Peyer's patch (tissue), 4 donors: ENCODE data around the gene INTS1. TPM values are rescaled to one million over a fixed set of nuclear protein-coding genes. Genes with fewer than 3 reads are reported as not detected.
A peak's percentile ranks its signal among the peaks of the same experiment; 100 is the strongest.

Source experiments
- DNase-seq, 3 donors: peaks; one replicate each; pipeline ENCODE4 v3.0.0-alpha.2; 2017 to 2019
- H3K27ac ChIP-seq, 4 donors: fragments of 200-600 bp; sonication (generic); one replicate each; pipeline ENCODE4 v1.5.1; 2016 to 2019
- H3K27me3 ChIP-seq, 2 donors: fragments of 200-600 bp; sonication (generic); one replicate each; pipeline ENCODE4 v1.5.1; 2019
- H3K36me3 ChIP-seq, 3 donors: fragments of 200-600 bp; sonication (generic); one replicate each; pipeline ENCODE4 v1.5.1; 2016 to 2019
- H3K4me1 ChIP-seq, 4 donors: fragments of 200-600 bp; sonication (generic); one replicate each; pipeline ENCODE4 v1.5.1; 2016 to 2019
- H3K4me3 ChIP-seq, 4 donors: fragments of 200-600 bp; sonication (generic); 1 replicate in 3 of 4; 2 replicates in 1 of 4; pipeline ENCODE4 v1.5.1; 2016 to 2019; ENCODE audit warnings: mild to moderate bottlenecking in 1 of 4
- H3K9me3 ChIP-seq, 4 donors: fragments of 200-600 bp; sonication (generic); one replicate each; pipeline ENCODE4 v1.5.1; 2016 to 2019; ENCODE audit warnings: mild to moderate bottlenecking in 1 of 4
- POLR2A ChIP-seq, 2 donors: fragments of 450-650 bp; IDR thresholded peaks; one replicate each; pipeline ENCODE4 v1.5.1; 2017; ENCODE audit warnings: antibody characterized with exemption in 2 of 2, mild to moderate bottlenecking in 2 of 2, moderate library complexity in 2 of 2
- total RNA-seq, 4 donors: library from RNA; depleted of rRNA; stranded (reverse); fragments of >200 nt; gene quantifications; one replicate each; pipeline ENCODE4 v1.1.0, GENCODE V29; 2016
- TF ChIP-seq, protein P1 (sequence below), 6 experiments: fragments of 450-650 bp in 4 of 6; fragments of 200-600 bp in 2 of 6; sonication (generic) in 1 of 6; IDR thresholded peaks; one replicate each; pipeline ENCODE4 v1.5.1; 2017 to 2019; ENCODE audit warnings: antibody characterized with exemption in 6 of 6, mild to moderate bottlenecking in 3 of 6, moderate library complexity in 1 of 6

Gene INTS1
- total RNA-seq, 4 donors from 2014 or later, result 84.4 to 192 (median 108) TPM

DNA sequence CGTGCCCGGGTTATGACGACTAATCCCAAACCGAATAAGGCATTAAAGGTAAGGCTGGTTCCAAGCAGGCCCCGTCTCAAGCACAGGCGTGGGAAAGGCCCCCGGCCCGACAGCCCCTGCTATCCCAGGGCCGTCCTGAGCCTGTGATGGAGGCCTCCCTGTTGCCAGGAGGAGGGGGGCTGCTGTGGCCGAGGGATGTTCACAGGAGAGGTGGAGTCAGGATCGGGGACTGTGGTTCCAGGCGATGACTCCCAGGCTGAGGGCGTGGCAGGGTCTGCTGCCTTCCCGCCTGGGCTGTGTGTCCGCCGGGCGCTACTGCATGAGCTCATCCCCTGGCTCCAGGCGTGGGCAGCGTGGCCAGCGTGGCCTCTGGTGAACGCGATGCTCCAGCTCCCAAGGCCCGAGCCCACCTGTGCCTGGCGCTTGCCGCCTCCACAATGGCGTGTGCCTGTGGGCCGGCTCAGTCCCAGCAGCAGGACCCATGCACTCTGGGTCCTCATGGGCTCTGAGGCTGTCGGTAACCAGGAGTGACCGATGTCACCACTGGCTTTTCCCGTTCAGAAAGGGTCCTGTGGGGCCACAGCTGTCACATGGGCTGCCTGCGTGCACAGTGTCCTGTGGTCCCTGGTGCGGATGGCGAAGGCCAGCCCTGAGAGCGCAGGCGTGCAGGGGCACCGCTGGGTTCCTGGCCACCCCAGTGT lies 35.1 kb upstream of the INTS1 start:
- TF ChIP-seq, protein P1, sequence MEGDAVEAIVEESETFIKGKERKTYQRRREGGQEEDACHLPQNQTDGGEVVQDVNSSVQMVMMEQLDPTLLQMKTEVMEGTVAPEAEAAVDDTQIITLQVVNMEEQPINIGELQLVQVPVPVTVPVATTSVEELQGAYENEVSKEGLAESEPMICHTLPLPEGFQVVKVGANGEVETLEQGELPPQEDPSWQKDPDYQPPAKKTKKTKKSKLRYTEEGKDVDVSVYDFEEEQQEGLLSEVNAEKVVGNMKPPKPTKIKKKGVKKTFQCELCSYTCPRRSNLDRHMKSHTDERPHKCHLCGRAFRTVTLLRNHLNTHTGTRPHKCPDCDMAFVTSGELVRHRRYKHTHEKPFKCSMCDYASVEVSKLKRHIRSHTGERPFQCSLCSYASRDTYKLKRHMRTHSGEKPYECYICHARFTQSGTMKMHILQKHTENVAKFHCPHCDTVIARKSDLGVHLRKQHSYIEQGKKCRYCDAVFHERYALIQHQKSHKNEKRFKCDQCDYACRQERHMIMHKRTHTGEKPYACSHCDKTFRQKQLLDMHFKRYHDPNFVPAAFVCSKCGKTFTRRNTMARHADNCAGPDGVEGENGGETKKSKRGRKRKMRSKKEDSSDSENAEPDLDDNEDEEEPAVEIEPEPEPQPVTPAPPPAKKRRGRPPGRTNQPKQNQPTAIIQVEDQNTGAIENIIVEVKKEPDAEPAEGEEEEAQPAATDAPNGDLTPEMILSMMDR (IDR thresholded peaks at IDR 0.05), result no peak
- no peak for TF ChIP-seq POLR2A (IDR thresholded peaks at IDR 0.05)
- no peak for DNase-seq
- Histone ChIP-seq H3K27me3 (no peaks in the 10 kb centered on the region), H3K36me3 (peaks cover 0 to 62% (median 0%) of the 10 kb centered on the region in 3 donors), H3K4me1 (peaks cover 0 to 40% (median 3%) of the 10 kb centered on the region in 4 donors), H3K27ac (peak overlapping the region in 2 of 4 donors; percentile 98), H3K9me3 (no peaks in the 10 kb centered on the region), H3K4me3 (no peak overlapping the region)

DNA sequence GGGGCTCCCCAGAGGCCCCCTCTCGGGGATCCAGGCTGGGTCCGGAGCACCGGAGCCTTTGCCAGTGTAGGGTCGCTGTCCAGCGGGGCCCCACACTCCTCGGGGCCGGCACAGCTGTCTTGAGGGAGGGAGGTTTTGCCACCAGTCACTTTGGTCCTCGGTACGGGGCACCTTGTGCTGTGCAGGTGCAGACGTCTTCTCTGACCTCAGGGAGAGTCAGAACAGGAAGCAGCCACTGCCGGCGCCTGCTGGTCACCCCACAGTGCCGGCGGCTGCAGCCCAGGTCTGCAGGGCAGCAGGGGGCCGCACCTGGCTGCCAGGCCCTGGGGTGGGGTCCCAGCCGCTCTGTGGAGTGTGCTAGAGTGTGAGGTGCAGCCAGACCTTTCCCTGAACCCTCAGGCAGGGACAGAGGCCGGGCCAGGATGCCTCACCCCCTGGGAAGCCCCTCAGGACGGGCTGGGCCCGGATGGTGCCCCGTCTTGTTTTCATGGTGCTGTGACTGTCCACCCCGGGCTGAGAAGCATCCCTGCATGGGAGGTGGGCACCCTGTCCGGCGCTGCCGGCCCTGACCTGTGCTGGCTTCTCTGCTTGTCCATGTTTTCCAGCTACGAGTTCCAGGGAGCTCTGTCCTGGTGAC lies 34.5 kb upstream of the INTS1 start:
- no peaks in the 10 kb centered on the region for H3K9me3 ChIP-seq
- peak overlapping the region in 3 of 4 donors; percentile 16 to 54 (median 27) for H3K4me3 ChIP-seq
- peaks cover 0 to 62% (median 0%) of the 10 kb centered on the region in 3 donors for H3K36me3 ChIP-seq
- DNase-seq, result no peak
- no peaks in the 10 kb centered on the region for H3K27me3 ChIP-seq
- H3K27ac ChIP-seq, result peak overlapping the region; percentile 67 to 98 (median 90)
- H3K4me1 ChIP-seq, result peaks cover 0 to 47% (median 7%) of the 10 kb centered on the region in 4 donors
- no peak for TF ChIP-seq POLR2A (IDR thresholded peaks at IDR 0.05)
- TF ChIP-seq, protein P1 (IDR thresholded peaks at IDR 0.05), result no peak

DNA sequence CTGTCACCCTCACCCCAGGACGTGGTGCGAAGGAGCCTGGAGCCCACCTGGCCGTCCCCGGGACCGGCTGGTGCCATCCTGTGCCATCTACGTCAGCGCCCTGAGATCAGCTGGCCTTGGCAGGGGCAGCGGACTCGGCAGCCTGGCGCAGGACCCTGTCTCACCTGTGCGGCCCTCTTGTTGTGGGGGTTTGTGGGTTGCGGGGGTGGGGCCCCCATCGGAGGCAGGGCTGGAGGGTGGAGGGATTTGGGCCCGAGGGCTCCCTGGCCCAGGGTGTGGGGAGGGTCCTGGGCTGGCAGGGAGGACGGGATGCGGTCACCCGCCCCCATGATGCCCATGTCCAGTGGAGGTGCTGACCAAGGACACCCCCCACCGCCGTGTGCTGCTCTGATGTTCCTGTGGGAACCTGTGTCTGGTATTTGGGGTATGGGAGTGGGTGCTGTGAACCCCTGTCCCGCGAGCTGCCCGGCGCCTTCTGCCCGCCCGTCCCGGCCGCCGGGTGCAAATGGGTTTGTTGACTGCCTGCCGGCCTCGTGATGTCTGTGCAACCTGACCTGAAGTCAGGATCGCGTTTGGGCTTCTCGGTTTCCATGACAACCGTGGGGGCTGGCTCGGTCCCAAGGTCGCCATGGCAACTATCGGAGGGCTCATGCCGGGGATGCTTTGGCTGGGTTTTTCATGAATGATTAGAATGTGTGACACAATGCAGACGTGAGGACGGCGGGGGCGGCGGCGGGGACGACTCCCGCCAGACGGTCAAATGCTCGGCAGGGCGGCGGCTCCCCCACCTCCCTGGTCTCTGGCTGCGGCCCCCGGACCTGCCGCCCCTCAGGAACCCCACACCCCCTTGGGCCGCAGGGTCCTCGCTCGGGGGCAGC lies 33.6 kb upstream of the INTS1 start:
- no peaks in the 10 kb centered on the region for H3K9me3 ChIP-seq
- H3K36me3 ChIP-seq, result peaks cover 0 to 54% (median 0%) of the 10 kb centered on the region in 3 donors
- H3K27me3 ChIP-seq, result no peaks in the 10 kb centered on the region
- peaks cover 0 to 55% (median 15%) of the 10 kb centered on the region in 4 donors for H3K4me1 ChIP-seq
- peak; percentile 49 to 83 (median 74) for DNase-seq
- H3K27ac ChIP-seq, result peak overlapping the region; percentile 72 to 98 (median 90)
- peak overlapping the region; percentile 16 to 57 (median 40) for H3K4me3 ChIP-seq
- no peak for TF ChIP-seq POLR2A (IDR thresholded peaks at IDR 0.05)
- TF ChIP-seq, protein P1 (IDR thresholded peaks at IDR 0.05), result no peak

- H3K27me3 ChIP-seq, result no peaks in the 10 kb centered on the region
- H3K36me3 ChIP-seq, result peaks cover 0 to 45% (median 0%) of the 10 kb centered on the region in 3 donors
- peak overlapping the region; percentile 72 to 98 (median 90) for H3K27ac ChIP-seq
- peak overlapping the region; percentile 16 to 57 (median 40) for H3K4me3 ChIP-seq
- TF ChIP-seq, protein P1 (IDR thresholded peaks at IDR 0.05), result no peak
- TF ChIP-seq POLR2A (IDR thresholded peaks at IDR 0.05), result no peak
- H3K4me1 ChIP-seq, result peaks cover 0 to 57% (median 17%) of the 10 kb centered on the region in 4 donors
- DNase-seq, result peak; percentile 50 to 94 (median 89)
- no peaks in the 10 kb centered on the region for H3K9me3 ChIP-seq
Observed at GRCh38 chr7:1536743-1537534, 32.8 kb upstream of the INTS1 start.

DNA sequence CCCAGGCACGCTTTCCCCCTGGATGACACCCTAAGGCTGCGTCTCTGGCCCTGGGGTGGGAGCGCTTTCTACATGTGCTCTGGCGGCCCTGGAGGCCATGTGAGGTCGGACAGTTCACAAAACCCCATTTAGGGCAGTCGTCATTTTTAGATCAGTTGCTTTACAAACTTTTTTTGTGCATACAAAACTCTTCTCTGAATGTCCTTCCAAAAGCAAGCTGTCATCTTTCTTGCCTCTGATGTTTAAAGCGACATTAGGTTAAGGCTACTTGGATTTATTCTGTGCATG lies 32.2 kb upstream of the INTS1 start:
- no peaks in the 10 kb centered on the region for H3K9me3 ChIP-seq
- no peak for TF ChIP-seq POLR2A (IDR thresholded peaks at IDR 0.05)
- H3K27me3 ChIP-seq, result no peaks in the 10 kb centered on the region
- H3K27ac ChIP-seq, result peak overlapping the region; percentile 72 to 98 (median 90)
- no peak for DNase-seq
- peaks cover 0 to 40% (median 0%) of the 10 kb centered on the region in 3 donors for H3K36me3 ChIP-seq
- H3K4me1 ChIP-seq, result peaks cover 0 to 59% (median 18%) of the 10 kb centered on the region in 4 donors
- H3K4me3 ChIP-seq, result peak overlapping the region in 1 of 4 donors; percentile 54
